Activated T-helper 1 cell treated with Interleukin-2 at 50 U/mL for 16 hours (primary cell): ENCODE data around the gene ALG3.

Experiments
- DNase-seq: peaks from one replicate; pipeline ENCODE4 v3.0.0-alpha.2; 2020; ENCODE audit warnings: low read depth

The ALG3 gene

DNA sequence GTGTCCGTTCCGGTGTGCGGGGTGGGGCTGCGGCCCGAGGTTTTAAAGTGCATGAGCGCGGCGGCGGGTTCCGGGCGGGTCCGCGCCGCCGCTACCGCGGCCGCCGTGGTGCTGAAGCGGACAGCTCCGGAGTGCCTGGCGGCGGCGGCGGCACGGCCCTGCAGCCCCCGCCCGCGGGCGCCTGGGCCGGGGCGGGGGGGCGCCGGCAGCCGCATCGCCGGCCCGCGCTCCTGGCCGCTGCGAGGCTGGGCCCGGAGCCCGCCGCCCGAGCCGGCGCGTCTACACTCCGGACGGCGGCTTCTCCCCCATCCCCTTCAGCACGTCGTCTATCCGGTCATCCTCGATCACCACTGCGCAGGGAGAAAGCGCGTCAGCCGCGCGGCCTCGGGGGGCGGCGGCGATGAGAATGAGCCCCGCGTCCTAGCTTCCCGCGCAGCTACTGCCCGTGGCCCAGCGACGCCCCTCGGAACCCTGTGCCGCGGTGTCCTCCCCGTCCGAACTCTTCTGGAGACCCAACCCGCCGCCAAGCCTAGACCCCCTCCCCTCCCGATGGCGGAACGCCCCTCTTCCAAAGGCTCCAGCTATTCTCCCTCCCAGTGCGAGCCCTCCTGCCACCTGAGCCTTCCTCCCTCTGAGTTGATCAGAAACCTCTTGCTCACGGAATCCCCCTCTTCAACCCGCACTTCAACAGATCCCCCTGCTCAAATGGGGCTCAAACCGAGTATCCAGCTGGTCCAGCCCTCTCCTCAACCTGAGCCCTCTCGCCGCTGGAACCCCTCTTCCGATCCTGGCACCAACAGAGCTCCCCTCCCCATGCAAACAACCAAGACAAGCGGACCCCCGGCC is 11.3 kb upstream of the ALG3 start:
- DNase-seq: no peak

- no peak for DNase-seq
These were observed 10.7 kb upstream of the ALG3 start for GRCh38 chr3:184259396-184259877.

GRCh38 chr3:184258926-184259325 is 10.2 kb upstream of the ALG3 start:
- DNase-seq: no peak

DNA sequence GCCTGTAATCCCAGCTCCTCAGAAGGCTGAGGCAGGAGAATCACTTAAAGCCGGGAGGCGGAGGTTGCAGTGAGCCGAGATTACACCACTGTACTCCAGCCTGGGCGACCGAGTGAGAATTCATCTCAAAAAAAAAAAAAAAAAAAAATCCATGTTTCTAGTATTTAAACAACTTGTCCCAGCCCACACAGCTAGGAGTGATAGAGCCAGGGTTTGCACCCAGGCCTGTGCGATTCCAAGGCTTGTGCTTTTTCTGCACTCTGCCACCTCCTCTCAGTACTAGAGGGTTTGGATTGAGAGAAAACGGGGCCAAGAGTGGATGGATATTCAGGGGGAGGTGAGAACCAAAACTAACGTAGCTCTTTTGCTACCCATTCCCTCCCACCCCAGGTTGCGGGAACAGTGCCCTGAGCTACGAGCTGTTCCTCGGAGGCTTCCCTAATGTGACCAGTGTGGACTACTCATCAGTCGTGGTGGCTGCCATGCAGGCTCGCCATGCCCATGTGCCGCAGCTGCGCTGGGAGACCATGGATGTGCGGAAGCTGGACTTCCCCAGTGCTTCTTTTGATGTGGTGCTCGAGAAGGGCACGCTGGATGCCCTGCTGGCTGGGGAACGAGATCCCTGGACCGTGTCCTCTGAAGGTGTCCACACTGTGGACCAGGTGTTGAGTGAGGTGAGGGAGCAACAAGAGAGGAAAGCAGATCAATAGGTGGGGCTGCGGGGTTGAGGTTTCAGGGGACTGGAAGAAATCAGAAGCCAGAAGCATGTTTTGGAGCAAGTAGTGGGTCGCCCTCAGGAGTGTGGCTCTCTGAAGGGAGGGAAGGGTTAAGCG is 8.5 kb upstream of the ALG3 start:
- DNase-seq: no peak

DNA sequence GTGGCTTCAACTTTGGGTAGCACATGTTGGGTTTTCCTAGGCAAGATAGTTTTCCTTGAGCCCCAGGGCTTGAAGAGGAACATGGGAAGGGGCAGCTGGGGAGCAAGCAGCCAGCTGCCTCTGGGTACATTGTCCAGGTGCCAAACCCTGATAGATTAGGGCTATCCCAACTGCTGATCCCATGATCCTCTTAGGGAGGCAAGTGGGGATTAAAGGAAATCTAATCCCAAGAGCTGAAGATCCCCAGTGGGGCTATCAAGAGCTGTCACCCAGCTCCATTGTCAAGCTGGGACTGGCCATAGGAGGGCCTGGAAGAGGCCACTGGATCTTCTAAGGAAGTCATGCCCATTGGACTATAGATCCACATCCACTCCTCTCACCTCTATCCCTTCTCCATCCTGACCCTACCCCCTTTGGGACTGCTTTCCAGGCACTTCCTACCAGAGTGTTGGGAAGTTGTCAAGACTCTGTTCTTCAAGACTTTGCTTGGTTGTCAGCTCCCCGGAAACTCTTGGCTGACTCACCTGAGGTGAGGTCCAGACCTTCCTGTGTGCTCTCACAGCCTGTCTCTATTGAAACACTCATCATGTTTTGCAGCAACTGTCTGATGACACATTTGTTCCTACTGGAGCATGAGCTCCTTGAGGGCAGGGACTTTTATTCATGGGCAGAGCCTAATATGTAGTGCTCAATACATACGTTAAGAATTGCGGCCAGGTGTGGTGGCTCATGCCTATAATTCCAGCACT is 6.7 kb upstream of the ALG3 start:
- no peak for DNase-seq

DNA sequence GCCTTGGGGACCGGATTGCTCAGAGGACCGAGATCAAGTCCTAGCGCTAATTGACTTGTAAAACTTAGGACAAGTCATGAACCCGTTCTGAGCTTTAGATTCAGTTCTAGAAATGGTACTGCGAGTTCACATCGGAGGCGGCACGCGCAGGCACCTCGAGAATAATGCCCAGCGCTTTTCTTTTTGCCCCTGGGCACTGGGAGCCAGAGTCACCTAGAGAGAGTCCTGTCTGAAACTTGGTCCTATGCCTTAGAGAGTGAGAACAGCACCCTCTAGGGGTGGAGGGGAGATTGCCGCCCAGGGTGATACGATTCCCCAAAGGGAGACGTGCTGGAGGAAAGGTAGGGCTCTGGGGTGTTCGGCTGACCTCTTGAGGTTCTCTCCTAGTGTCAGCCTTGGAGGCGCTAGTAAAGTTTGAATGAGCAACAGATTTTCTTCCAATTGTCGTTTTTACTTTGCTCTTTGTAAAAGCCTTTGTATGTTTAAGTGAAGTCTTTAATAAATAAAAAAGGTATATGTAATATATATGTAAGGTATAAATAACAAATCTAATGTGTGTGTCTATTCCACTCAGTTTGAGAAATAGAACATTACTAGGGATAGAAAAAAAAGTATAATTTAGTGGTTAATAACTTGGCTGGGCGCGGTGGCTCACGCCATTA is 1.5 kb upstream of the ALG3 start:
- peak; percentile 75 for DNase-seq

- peak; percentile 93 for DNase-seq
These were observed 827 bp upstream of the ALG3 start, which contains the start of gene EEF1AKMT4 for GRCh38 chr3:184249412-184250166. Gene EEF1AKMT4, plus strand, starts transcription at chr3:184249672. Its CDS starts 23 bp downstream, at chr3:184249695.

DNA sequence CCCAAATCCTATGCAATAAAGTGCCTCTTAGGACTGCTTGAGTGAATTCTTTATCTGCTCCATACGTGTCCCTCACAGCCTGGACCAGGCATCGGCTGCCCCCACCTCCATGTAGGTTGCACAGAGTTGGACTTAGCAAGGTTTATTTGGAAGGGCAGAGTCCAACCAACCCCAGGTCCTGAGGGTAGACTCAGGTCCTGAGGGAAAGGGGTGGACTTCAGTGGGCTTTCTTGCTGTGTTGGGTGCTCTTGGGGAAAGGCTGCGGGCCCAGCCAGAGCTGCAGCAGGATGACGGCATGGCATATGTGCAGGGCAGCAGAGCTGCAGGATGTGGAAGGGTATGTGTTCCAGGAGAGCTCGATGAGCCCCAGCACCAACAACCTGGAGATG is 6.5 kb downstream of the ALG3 start:
- no peak for DNase-seq

GRCh38 chr3:184241447-184242296 is 7.1 kb downstream of the ALG3 start:
- DNase-seq: no peak

DNA sequence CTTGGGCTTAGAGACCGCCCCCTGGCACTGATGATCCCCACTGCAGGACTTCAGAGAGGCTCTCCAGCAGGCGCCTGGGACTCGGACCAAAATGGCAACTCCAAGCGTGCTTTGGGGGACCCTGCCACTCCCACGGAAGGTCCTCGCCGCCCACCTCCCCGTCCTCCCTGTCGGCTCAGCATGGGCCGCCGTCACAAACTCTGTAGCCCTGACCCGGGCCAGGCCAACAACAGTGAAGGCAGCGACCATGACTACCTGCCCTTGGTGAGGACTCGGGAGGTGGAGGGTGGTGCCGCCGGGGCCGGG is 7.7 kb downstream of the ALG3 start:
- no peak for DNase-seq

- DNase-seq: no peak
These were observed 8.2 kb downstream of the ALG3 start for GRCh38 chr3:184240384-184241140.

GRCh38 chr3:184239708-184240107 is 9.1 kb downstream of the ALG3 start:
- DNase-seq: no peak

DNA sequence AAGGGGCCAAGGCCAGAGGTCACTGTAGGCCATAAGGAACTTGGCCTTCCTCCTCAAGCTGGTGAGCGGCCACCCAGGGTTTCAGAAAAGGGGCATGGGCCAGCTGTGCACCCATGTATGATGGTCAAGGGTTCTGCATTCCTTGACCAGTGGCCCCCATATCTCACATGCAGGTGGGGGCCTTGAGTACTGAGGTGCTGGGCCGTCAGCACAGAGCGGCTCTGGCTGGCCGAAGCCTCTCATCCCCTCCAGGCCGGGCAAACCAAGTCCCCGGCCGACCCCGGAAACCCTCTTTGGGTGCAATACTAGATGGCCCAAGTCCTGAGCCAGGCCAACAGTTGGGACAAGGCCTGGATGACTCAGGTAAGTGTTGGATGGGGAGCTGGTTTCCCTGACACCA is 9.5 kb downstream of the ALG3 start:
- DNase-seq: no peak

DNA sequence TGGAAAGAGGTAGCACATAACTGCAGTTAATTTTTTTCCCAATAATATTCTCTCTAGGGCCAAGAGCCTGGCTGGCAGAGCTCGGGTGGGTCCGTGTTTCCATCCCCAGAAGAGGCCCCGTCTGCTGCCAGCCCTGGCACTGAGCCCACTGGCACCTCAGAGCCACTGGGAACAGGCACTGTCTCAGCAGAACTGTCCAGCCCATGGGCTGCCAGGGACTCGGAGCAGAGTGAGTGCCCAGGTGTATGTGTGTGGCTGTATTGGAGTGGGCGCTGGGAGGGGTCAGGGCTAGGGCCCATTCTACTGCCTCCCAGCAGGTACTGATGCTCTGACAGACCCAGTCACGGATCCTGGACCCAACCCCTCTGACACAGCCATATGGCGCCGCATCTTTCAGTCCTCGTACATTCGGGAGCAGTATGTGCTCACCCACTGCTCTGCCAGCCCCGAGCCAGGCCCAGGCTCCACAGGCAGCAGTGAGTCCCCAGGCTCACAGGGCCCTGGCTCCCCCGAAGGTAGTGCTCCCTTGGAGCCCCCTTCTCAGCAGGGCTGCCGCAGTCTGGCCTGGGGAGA is 10.4 kb downstream of the ALG3 start:
- DNase-seq: no peak

DNA sequence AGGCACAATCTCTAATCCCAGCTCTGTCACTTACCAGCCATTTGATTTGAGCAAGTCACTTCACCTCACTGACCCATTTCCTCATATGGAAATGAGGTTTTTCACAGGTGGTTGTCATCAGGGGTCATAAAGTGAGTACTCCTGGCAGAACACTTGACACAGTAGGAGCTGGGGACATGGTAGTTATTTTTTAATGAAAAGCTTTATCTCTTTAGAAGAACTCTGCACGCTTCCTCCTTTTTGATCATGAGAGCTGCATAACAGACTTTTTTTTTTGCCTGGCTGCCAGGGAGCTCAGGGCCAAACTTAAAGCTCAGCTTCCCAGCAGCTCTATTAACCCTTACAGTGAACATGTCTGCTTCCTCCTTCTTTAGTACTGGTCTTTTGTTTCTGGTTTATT is 11.0 kb downstream of the ALG3 start:
- no peak for DNase-seq

DNA sequence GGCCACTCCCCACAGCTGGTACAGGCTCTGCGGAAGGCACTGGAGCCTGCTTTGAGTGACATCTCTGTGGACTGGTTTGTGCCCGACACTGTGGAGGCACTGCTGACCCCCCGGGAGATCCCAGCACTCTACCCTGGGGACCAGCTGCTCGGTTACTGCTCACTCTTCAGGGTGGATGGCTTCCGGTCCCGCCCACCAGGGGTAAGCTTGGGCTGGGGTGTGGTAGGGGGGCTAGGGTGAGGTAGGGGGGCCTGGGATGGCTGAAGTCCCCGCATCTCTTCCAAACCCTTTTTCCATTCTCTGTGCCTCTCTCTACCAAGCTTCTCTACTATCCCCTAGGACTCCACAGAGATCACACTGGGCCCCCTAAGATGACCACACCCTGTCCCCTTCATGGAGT is 11.6 kb downstream of the ALG3 start:
- no peak for DNase-seq

DNA sequence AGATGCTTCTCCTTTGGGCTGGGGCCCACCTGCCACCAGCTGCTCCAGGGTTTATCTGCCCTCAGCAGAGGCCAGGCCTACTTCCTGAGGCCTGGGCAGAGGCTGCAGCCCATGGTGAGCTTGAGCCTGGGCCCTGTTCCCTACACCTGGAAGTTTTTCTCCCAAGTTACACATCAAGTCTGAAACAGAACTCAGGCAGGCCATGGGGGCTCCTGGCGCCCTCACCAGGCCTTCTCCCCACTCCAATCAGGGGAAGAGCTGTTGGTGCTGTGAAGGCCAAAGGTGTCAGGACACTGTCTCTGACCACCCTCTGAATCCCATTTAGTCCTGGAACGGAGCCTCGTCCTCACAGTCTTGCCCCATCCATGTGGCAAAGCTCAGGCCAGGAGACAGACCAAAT is 12.1 kb downstream of the ALG3 start:
- DNase-seq: no peak

GRCh38 chr3:184236033-184236410 is 12.7 kb downstream of the ALG3 start:
- no peak for DNase-seq

- DNase-seq: no peak
These were observed 13.3 kb downstream of the ALG3 start for GRCh38 chr3:184235381-184236032.
